HG02981 (cell line): Measurements from ENCODE around the gene ABCC9.
"Not testable (repeated sequence)": the region's sequence is repeated elsewhere in the genome, so short reads cannot be mapped to it uniquely, and the experiment has no call there.

Experiments used
- ATAC-seq: cut with Tn5 transposase; IDR thresholded peaks from one replicate; pipeline ENCODE4 v1.9.1; 2021; ENCODE audit warnings: mild to moderate bottlenecking, moderate library complexity; ENCODE audit not compliant: unreplicated experiment

Gene ABCC9

DNA sequence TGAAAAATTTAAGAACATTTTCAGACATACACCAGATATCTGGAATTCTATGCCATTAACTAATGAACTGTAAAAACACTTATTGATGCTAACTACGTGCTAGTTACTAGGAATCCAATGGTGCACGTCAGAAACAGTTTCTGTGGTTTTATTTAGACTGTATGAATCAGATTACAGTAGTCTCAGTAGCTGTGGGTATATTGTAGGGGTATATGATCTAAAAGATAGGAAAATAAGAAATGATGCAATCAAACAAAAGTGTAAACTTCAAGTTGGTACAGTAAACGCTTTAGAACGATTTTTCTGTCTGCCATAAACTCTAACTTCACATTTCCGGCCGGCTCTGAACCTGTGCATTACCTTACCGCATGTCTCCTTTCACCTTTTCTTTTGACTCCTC lies 2.3 kb downstream of the ABCC9 start:
- ATAC-seq, result no peak

GRCh38 chr12:21934173-21934572 lies 7.1 kb downstream of the ABCC9 start:
- no peak for ATAC-seq

DNA sequence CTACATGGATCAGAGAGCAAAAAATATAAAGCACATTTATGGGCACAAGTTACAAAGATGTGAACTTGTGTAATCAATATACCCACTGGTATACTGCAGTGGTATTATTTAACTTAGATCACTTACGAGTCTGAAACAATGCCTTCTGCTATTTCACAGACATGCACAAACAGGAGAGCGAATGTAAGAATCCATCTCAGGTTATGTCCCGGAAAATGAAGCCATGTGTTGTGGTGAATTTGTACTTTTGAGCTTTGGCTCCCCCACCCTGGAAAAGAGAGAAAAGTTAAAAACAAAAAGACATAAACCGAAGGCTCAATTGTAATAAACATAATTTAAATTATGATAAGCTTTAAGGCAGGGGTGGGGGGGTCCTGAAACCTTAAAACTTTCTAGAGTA lies 7.6 kb downstream of the ABCC9 start:
- ATAC-seq, result no peak

GRCh38 chr12:21929972-21930371 lies 11.3 kb downstream of the ABCC9 start:
- ATAC-seq, result not testable (repeated sequence)

DNA sequence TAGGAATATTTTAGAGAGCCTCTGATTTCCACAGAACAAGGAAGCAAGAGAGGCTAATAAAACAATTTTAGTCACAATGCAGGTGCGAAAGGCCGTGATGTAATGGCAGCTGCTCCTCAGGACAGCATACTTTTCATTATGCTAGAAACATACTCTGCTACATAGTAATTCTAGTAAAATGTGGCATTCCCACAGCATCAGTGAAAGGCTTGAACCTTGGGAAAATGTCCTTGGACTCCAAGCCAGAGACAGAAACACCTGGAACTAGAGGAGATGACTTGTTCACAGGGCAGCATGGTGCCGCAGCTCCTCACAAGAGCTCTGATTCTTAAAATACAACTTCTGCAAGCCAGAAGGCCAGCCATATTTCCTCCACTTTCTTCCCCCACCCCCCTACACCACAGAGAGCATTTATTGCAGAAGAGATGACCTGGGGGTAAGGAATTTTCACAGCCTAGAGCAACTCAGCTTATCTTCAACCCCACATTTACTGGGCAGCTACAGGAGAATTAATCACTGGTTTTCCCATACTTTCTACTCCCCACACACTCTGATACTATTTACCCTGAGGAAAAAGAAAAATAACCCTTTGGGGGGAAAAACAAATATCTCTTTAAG lies 15.8 kb downstream of the ABCC9 start:
- no peak for ATAC-seq

DNA sequence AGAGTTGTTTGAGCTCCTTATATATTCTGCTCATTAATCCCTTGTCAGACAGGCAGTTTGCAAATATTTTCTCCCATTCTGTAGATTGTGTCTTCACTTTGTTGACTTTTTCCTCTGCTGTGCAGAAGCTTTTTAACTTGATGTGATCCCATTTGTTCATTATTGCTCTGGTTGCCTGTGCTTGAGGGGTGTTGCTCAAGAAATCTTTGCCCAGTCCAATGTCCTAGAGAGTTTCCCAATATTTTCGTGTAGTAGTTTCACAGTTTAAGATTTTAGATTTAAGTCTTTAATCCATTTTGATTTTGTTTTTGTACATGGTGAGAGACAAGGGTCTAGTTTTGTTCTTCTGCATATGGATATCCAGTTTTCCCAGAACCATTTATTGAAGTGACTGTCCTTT lies 19.8 kb downstream of the ABCC9 start:
- ATAC-seq, result no peak

DNA sequence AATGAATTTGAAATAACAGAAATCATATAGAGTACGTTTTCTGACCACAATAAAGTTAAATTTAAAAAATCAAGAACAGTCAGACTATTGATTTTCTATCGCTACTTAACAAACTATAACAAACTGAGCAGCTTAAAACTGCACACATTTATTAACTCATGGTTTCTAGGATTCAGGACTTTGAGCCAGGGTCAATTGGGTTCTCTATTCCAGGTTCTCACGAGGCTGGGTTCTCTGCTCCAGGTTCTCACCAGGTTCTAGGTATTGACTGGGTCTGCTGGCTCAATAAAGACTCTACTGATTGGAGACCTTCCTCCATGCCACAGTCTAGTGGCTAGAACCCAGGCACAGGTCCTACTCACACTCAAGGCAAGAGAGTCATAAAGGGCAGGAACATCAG lies 22.8 kb downstream of the ABCC9 start:
- no peak for ATAC-seq

- ATAC-seq, result no peak
Observed at GRCh38 chr12:21913823-21914222, 27.4 kb downstream of the ABCC9 start.

DNA sequence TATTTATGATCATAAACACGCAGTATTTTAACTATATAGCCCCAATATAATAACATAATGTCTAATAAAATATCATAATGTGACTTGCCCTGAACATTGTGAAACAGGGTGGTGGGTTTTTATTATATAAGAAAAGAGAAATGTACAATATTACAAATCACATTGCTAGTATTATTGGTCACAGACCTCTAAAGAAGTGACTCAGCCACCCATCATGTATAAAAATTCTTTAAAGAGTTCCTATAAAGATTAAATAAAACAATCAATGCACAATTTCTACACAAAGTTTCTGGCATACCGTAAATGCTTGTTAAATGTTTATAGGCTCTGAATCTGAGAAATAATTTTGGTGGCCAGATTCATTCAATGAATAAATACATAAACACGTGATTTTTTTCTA lies 28.9 kb downstream of the ABCC9 start:
- no peak for ATAC-seq

- no peak for ATAC-seq
Observed at GRCh38 chr12:21911832-21912231, 29.4 kb downstream of the ABCC9 start.

- ATAC-seq, result no peak
Observed at GRCh38 chr12:21910657-21911056, 30.6 kb downstream of the ABCC9 start.

- no peak for ATAC-seq
Observed at GRCh38 chr12:21907948-21908837, 33.0 kb downstream of the ABCC9 start.

DNA sequence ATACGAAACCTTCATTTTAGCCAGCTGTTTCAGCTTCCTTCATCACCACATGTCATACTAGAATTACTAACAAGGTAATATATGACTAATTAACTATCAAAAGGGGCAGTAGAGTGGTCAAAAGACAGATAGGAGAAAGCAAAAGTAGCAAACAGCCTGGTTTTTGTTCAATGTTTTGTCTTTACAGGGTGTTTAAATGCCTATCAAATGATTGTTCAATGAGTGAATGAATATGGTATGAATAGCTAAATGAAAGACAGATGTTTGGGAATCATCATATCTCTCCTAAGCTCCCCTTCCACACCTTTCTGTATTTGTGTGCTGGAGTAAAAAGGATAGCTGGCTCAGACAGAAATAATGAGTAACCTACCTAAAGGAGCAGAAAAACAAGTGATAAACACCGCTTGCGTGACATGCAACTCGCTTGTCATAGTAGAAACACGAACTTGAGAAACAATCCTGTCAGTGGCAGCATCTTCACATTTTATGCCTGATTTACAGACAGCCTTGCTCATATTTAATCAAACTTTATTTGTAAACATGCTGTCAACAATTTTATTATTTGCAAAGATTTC lies 34.2 kb downstream of the ABCC9 start:
- ATAC-seq, result peak; percentile 97

DNA sequence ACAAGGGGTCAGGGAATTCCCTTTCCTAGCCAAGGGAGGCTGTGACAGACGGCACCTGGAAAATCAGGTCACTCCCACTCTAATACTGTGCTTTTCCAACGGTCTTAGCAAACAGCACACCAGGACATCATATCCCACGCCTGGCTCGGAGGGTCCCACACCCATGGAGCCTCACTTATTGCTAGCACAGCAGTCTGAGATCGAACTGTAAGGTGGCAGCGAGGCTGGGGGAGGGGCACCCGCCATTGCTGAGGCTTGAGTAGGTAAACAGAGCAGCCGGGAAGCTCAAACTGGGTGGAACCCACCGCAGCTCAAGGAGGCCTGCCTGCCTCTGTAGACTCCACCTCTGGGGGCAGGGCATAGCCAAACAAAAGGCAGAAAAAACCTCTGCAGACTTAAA lies 41.7 kb downstream of the ABCC9 start:
- ATAC-seq, result not testable (repeated sequence)

DNA sequence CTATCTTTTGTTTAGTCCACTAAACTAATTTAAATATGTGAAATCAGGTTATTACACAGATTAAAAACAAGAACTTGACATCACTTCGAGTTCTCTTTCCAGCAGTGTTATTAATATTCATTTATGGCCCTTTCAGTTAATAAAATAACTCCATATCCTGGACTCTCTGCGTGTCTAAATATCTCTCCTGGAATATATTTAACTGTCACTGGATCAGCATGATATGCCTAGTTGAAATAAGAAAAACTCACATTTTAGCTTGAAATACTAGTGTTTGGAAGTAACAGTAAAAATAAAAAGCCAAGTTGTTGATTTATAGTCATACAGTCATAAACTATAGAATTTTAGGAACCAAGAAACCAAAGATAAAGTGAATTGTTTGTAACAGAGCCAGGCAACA lies 45.6 kb downstream of the ABCC9 start:
- no peak for ATAC-seq

GRCh38 chr12:21894792-21895595 lies 46.2 kb downstream of the ABCC9 start:
- no peak for ATAC-seq

DNA sequence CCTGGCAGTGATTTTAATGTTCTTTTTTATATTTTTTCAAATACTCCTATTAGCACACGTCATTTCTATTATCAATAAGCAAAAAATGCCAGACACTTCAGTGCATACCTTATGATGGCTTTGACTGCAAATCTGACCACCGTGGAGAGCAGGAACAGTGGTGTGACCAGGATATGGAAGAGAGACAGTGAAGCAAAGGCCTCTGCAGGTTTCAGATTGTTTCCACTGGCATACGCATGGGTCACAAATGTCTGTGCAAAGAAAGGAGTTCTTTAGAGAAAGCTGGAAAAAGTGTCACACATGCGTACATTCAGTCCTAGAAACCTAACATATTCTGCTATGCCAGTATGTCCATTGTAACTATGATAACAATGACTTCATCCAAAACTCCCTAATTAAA lies 47.3 kb downstream of the ABCC9 start:
- no peak for ATAC-seq

GRCh38 chr12:21892341-21892740 lies 48.9 kb downstream of the ABCC9 start:
- no peak for ATAC-seq

- no peak for ATAC-seq
Observed at GRCh38 chr12:21891751-21892217, 49.4 kb downstream of the ABCC9 start.

GRCh38 chr12:21888276-21888863 lies 52.9 kb downstream of the ABCC9 start:
- no peak for ATAC-seq

- no peak for ATAC-seq
Observed at GRCh38 chr12:21884936-21885335, 56.3 kb downstream of the ABCC9 start.
